GM19238 (cell line): ENCODE measurements around the gene ASXL2.
"Not testable (repeated sequence)": the region's sequence is repeated elsewhere in the genome, so short reads cannot be mapped to it uniquely, and the experiment has no call there.

ENCODE experiments used
- DNase-seq: peaks from one replicate; pipeline ENCODE4 v3.0.0; 2011; ENCODE audit warnings: low spot score; ENCODE audit not compliant: insufficient read length

The ASXL2 gene

DNA sequence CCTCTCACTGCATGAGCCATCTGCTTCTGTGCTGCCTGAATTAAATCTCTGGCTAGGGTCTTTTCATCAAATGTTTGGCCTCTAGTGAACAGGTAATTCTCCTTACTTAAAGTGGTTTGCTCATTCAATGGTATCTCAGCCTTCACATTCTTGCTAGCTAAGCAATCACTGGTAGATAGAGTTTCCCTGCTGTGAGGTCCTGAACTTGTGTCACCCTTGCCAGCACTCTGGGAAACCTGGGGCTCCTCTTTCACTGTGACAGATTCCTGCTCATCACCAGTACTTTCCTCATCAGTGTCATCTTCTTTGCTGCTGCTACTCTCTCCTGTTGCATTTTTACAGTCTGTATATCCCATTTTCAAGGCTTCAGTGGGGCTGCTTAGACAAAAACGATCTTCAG, 135.8 kb downstream of the ASXL2 start:
- DNase-seq, result no peak

DNA sequence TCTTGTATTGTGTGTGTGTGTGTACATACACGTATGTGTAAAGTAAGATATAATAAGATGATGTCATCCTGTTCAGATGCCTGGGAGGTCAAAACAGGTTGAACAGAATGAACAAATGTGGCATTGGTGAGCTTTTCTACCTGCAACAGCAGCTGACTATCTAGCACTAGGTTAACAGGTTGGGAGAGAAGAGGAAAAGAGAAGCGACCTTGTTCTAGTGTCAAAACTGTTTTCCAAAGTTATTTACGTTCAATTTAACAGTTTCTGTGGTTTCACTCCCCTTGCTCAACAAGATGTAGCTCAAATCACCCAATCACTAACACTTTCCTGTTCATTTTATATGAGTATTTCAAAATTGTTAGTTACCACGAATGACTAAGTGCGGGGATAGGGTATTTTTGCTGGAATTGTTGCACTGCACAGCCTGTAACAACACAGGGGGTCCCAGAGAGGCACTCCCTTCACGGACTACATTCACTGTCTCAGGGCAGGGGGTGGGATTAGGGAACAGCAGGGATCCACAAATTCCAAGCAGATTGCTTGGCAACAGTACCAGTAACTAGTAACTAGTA, 137.4 kb downstream of the ASXL2 start:
- no peak for DNase-seq

DNA sequence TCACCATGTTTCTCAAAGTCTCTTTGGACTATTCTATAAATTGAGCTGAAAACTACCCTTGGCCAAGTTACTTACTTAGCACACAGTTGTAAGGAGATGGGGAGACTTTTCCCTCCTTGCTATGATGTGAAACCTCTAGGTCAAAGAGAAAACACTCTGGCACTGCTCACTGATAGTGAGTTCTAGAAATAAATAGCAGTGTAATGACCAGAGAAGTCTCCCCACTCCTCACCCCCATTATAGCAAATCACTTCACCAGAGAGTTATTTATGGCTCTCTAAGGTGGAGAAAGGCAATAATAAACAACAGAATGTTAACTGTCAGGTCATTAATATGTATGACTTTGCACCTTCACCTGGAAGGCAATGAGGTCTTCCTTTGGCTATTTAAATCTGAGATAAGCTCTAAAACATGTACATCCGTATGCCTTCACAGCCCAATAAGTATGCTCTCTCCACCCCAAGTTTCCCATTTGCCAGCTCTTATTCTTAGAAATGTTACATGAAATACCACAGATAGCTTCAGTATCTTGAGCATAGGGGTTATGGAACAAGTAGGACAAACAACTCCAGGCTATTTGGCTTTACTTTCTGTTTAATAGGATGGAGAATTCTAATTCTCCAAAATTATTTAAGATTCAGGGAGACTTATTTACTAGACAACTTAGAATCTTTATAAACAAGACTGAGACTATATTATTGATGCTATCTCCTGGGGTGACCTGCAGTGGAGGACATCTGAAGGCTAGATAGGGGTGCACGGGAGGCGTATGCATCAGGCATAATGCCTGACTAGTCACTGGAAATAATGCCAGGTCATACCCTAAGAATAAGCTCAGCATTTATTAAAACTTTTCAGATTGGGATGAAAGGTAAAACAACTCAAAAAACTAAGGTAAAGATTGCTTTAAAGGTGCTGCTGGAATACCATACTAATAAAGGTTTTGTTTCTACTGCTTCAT, 139.6 kb downstream of the ASXL2 start:
- DNase-seq, result no peak

GRCh38 chr2:25736899-25737515, 141.3 kb downstream of the ASXL2 start:
- no peak for DNase-seq

DNA sequence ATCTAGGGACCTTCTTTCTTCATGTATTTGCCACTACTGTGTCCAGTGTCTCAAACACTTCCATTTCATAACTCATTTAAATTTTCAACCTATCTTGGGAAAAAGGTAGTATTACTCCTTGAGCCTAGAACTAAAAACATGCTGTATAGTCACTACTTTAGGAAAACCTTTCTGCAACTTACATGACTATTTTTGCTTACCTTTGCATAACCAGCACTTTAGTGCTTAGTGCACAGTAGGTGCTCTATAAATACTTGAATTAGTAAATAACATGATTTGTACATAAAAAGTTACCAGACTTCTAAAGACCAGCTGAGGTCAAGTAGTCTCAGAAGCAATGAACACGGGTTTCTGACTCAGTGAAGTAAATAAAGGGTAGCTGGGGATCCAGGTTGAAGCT, 142.5 kb downstream of the ASXL2 start:
- no peak for DNase-seq

- no peak for DNase-seq
These were observed 149.7 kb downstream of the ASXL2 start for GRCh38 chr2:25728559-25728958.

GRCh38 chr2:25726522-25726921, 151.8 kb downstream of the ASXL2 start:
- no peak for DNase-seq

- DNase-seq, result no peak
These were observed 152.4 kb downstream of the ASXL2 start for GRCh38 chr2:25725877-25726276.

DNA sequence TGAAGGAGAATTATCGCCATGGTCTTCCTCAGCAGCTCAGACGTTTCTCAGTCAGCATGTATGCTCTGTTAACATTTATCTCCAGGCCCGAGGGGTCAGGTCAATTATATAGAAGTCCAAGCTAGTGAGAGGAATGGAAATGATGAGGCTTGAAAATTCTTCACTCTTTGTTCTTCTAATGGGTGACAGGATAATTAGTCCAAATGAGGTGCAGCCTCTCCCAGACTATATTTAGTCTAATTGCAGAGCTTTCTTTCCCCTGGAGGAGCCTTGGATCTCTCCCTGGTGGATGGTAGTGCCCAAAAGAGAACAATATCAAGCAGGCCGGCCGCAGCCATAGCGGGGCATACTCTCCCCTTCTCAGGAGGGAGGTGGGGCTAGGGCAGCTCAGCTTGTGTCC, 153.5 kb downstream of the ASXL2 start:
- DNase-seq, result no peak

- no peak for DNase-seq
These were observed 156.1 kb downstream of the ASXL2 start for GRCh38 chr2:25722224-25722623.

DNA sequence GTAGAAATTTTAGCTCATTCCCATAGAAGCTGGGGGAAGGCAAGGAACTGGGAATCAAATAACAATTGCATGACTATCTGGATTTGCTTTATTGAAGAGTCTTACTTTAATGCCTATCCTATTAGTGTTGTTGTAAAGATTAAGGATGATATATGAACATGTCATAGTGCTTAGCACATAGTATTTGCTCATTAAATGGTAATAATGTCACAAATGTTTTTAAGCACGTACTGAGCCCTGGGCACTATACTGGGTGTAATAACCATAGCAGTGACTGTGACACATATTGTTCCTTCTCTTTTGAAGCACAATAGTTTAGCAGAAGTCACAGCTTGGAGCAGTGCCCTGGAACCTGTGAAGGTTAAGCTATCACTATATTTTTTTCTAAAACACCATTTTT, 157.7 kb downstream of the ASXL2 start:
- no peak for DNase-seq

DNA sequence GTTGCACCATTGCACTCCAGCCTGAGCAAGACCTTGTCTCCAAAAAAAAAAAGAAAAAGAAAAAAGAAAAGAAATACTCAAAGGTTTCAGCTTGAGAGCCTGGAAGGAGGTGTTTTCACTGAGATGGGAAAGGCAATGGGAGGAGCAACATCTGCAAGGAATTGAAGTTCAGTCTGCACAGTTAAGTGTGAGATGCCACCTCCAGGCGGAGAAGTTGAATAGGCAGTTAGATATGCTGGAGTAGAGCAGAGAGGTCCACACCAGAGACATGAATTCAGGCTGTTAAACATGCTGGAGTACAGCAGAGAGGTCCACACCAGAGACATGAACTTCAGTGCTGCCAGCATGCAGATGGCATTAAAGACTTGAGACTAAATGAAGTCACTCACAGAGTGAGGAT, 163.5 kb downstream of the ASXL2 start:
- no peak for DNase-seq

DNA sequence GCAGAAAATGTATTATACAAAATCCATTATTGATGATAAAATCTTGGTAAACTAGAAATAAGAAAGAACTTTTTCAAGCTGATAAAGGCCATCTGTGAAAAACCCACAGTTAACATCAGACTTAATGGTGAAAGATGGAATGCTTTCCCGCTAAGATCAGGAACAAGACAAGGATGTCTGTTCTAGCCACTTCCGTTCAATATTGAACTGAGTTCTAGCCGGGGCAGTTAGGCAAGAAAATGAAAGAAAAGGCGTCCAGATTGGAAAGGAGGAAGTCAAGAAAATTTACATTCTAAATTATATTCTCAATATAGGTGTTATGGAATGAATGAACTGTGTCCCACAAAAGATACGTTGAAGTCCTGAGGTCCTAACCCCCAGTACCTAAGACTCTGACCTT, 165.8 kb downstream of the ASXL2 start:
- no peak for DNase-seq

- DNase-seq, result no peak
These were observed 166.5 kb downstream of the ASXL2 start for GRCh38 chr2:25711675-25712354.

DNA sequence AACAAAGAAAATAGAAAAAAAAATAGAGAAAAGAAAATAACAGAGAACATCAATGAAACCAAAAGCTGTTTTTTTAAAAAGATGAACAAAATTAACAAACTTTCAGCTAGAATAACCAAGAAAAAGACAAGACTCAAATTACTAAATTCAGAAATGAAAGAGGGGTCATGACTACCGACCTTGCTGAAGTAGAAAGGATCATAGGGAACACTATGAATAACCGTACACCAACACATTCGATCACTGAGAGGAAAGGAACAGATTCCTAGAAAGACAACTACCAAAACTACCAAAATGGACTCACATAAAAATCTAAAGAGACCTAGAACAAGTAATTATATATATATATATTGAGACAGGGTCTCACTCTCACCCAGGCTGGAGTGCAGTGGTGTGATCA, 167.5 kb downstream of the ASXL2 start:
- no peak for DNase-seq

GRCh38 chr2:25709349-25709748, 168.9 kb downstream of the ASXL2 start:
- no peak for DNase-seq

DNA sequence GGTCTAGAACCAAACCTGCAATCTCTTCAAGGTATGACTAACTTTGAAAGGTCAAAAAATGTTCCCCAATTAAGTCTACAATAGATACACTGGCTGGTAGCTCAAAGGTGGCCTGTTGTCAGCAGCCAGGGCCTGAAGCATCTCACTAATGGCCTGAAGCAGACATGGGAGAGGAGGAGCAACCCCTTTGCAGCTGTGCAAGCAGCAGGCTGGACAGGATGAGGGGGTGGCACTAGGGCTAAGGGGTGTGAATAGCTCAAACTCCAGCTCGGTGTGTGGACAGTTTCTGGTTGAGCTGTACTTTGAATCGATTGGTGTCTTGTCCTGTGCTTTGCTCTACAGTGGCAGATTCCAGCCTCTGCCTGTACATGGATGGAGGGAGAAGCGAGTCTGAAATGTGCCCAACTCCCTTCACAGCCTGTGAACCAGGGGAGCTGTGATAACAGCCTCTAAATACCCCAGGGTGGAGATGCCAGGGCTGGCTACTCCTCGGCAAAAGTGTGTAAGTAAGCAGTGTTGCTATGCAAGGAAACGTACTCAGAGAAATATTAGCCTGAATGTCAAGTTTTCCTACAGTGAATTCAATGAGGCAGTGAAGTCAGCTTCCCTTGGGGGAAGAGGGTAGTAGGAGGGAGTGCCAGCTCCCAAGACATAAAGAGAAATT, 170.2 kb downstream of the ASXL2 start:
- no peak for DNase-seq

GRCh38 chr2:25705575-25705974, 172.7 kb downstream of the ASXL2 start:
- not testable (repeated sequence) for DNase-seq

DNA sequence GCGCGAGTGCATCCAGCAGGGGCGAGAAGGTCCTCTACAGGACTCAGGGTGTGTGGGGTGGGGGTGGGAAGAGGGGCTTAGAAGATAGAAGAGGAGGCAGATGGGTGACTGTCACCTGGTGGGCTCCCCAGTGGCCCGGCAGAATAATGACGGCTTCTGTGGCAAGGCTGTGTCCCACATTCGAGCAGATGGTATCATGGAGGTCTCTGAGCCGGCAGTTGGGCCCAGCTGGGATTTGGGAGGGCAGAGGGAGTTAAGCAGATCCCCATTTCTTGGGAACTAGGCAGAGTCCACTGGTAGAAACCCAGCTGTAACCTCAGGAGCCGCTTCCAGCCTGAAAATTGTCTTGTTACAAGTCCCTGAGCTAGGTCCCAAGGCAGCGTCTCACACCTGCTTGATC, 176.5 kb downstream of the ASXL2 start:
- no peak for DNase-seq

DNA sequence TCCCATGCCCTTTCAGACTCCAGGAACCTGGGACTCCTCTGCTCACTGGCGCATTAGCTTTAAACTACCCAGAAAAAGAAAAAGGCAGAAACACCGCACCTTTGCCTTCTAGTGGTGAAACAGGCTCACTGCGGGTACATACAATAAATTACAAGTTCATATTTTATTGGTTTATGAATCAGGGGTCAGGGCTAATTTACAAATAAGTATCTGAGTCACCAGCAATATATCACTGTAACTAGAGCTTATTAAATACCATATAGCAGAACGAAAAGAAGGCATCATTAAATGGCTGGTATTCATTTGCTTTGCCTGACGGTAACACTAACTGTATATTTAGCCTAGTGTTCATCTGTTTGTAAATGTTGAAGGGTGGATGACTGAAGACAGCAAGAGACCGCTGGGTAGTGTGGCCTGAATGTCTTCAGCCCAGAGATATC, 178.0 kb downstream of the ASXL2 start:
- DNase-seq, result peak; percentile 28

DNA sequence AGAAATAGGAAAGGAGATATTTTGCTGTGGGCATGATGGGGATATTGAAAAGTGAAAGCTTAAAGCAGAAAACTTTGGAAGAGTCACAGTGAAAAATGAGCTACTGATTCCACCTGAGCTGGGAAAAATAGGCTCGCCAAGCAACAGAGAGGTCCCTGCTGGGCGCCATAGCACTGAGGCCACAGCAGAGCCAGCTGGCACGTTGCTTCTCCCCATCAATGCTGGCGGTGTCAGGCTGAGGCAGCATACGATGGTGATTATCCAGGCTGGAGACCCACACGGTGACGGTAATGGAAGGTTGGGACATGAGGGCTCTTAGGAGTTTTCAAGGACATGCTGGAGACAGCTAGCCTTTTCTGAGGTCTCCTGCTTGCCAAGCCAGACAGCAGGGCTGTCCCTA, 179.1 kb downstream of the ASXL2 start:
- no peak for DNase-seq
